Measurements from ENCODE around the gene HCAR1.
A peak's percentile ranks its signal among the peaks of the same experiment; 100 is the strongest.
"Not testable (repeated sequence)": the region's sequence is repeated elsewhere in the genome, so short reads cannot be mapped to it uniquely, and the experiment has no call there.

The HCAR1 gene

GRCh38 chr12:122684297-122684813, 46.3 kb downstream of the HCAR1 start:
- H3K27me3 ChIP-seq (ENCODE audit: insufficient read depth, poor library complexity, severe bottlenecking): no peaks in the 10 kb centered on the region
- H3K27ac ChIP-seq (replicated peaks): no peak overlapping the region
- TF ChIP-seq CTCF (IDR thresholded peaks at IDR 0.05; ENCODE audit: insufficient read depth, low read length) (no peak), REST (IDR thresholded peaks at IDR 0.05; ENCODE audit: insufficient replicate concordance, low read depth) (no peak), GABPA (IDR thresholded peaks at IDR 0.05; ENCODE audit: low read depth) (no peak), SPI1 (IDR thresholded peaks at IDR 0.05; ENCODE audit: borderline replicate concordance, low read depth) (no peak)
- DNase-seq (ENCODE audit: low read depth in 1 of 2, low spot score in 1 of 2): no peak
- H3K4me3 ChIP-seq (replicated peaks; ENCODE audit: insufficient read depth, low read length): no peak overlapping the region

GRCh38 chr12:122681814-122682213, 48.8 kb downstream of the HCAR1 start:
- TF ChIP-seq POLR2AphosphoS5 (IDR thresholded peaks at IDR 0.05; ENCODE audit: low read depth) (peak; percentile 86), SPI1 (IDR thresholded peaks at IDR 0.05; ENCODE audit: borderline replicate concordance, low read depth) (peak; percentile 42; the same call in 1 of the 2 replicates), REST (IDR thresholded peaks at IDR 0.05; ENCODE audit: insufficient replicate concordance, low read depth) (no peak), GABPA (IDR thresholded peaks at IDR 0.05; ENCODE audit: low read depth) (no peak)
- peak; percentile 48 to 91 for DNase-seq (ENCODE audit: low read depth in 1 of 2, low spot score in 1 of 2)
- H3K27ac ChIP-seq (replicated peaks): peak overlapping the region; percentile 33
- H3K27me3 ChIP-seq (ENCODE audit: insufficient read depth, poor library complexity, severe bottlenecking): no peaks in the 10 kb centered on the region
- H3K4me3 ChIP-seq (replicated peaks; ENCODE audit: insufficient read depth, low read length): no peak overlapping the region

DNA sequence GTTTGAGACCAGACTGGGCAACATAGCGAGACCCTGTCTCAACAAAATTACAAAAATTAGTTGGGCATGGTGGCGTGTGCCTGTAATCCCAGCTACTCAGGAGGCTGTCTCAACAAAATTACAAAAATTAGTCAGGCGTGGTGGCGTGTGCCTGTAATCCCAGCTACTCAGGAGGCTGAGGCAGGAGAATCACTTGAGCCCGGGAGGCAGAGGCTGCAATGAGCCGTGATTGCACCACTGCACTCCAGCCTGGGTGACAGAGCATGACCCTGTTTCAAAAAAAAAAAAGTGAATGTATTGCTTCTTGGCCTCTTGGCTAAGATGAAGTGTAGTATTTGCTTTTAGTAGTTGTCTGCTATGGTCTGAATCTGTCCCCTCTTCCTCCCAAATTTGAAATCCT, 49.7 kb downstream of the HCAR1 start:
- H3K27ac ChIP-seq (replicated peaks); H3K27me3 ChIP-seq (ENCODE audit: insufficient read depth, poor library complexity, severe bottlenecking); H3K4me3 ChIP-seq (replicated peaks; ENCODE audit: insufficient read depth, low read length); DNase-seq (ENCODE audit: low read depth in 1 of 2, low spot score in 1 of 2): not testable (repeated sequence)

DNA sequence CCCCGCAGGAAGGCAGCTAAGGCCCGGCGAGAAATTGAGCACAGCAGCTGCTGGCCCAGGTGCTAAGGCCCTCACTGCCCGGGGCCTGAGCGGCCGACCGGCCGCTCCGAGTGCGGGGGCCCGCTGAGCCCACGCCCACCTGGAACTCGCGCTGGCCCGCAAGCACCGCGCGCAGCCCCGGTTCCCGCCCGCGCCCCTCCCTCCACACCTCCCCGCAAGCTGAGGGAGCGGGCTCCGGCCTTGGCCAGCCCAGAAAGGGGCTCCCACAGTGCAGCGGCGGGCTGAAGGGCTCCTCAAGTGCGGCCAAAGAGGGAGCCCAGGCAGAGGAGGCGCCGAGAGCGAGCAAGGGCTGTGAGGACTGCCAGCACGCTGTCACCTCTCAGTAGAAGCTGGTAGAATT, 53.9 kb downstream of the HCAR1 start:
- DNase-seq (ENCODE audit: low read depth in 1 of 2, low spot score in 1 of 2); H3K27me3 ChIP-seq (ENCODE audit: insufficient read depth, poor library complexity, severe bottlenecking); H3K4me3 ChIP-seq (replicated peaks; ENCODE audit: insufficient read depth, low read length); H3K27ac ChIP-seq (replicated peaks): not testable (repeated sequence)

Measured in HL-60 (cell line).